H1 (cell line): ENCODE results near the gene SNRPN. TPM values are rescaled to one million over a fixed set of nuclear protein-coding genes. Genes with fewer than 3 reads are reported as not detected.

Source experiments
- CHD1 ChIP-seq: IDR thresholded peaks from 2 replicates; pipeline ENCODE4 v1.6.1; 2012; ENCODE audit warnings: low read depth, low read length, improper control_type of control experiment
- KDM1A ChIP-seq: fragments of 200-600, 300-600 bp; sonication (generic); IDR thresholded peaks from 2 replicates; pipeline ENCODE4 v1.7.1; 2016; ENCODE audit warnings: mild to moderate bottlenecking, low read length, borderline replicate concordance
- PHF8 ChIP-seq: fragments of 200-600 bp; sonication (generic); conservative IDR thresholded peaks from 2 replicates; pipeline ENCODE4 v1.7.1; 2012; ENCODE audit warnings: low read depth, mild to moderate bottlenecking, inconsistent platforms, low read length, moderate library complexity
- POLR2A ChIP-seq, 2 experiments: IDR thresholded peaks; 1 replicate in 1 of 2; 2 replicates in 1 of 2; pipeline ENCODE4 v1.6.1; 2011; ENCODE audit warnings: low read depth in 2 of 2, low read length in 2 of 2, mild to moderate bottlenecking in 2 of 2; ENCODE audit errors: control extremely low read depth in 1 of 2
- POLR2AphosphoS5 ChIP-seq: IDR thresholded peaks from 2 replicates; pipeline ENCODE4 v1.6.1; 2011; ENCODE audit warnings: low read depth, low read length
- TEAD4 ChIP-seq: IDR thresholded peaks from 2 replicates; pipeline ENCODE4 v1.6.1; 2012; ENCODE audit warnings: low read depth, low read length, inconsistent platforms, mixed read lengths
- YY1 ChIP-seq: IDR thresholded peaks from 2 replicates; pipeline ENCODE4 v1.6.1; 2011; ENCODE audit warnings: low read depth, mild to moderate bottlenecking, low read length
- polyA plus RNA-seq, 7 experiments: library from polyadenylated mRNA; depleted of rRNA in 3 of 7; stranded (reverse) in 5 of 7; unstranded in 2 of 7; fragments of >200 nt in 5 of 7; fragments of 200-250 nt in 2 of 7; gene quantifications; 1 replicate in 5 of 7; 2 replicates in 1 of 7; 4 replicates in 1 of 7; pipeline versions ENCODE4 v1.2.1 to v1.2.3, GENCODE V29; 2011 to 2013; ENCODE audit warnings: missing spikeins in 2 of 7, mixed read lengths in 2 of 7
- total RNA-seq: library from RNA; stranded (reverse); fragmentation: NEBNext Ultra II Directional; extraction: Animal tissue kit (Norgen Biotek cat#: 25700); gene quantifications from 2 replicates; pipeline ENCODE4 v1.2.1, GENCODE V29; 2021
- TF ChIP-seq, protein P1 (sequence below): fragments of 300-600 bp; sonication (generic); IDR thresholded peaks from 2 replicates; pipeline ENCODE4 v1.7.1; 2012; ENCODE audit warnings: low read length, moderate library complexity, mild to moderate bottlenecking, inconsistent platforms; ENCODE audit not compliant: insufficient replicate concordance

The SNRPN gene
- total and polyA plus RNA-seq, 2 of the 8 experiments (the other 6 are each of a cell fraction or from before 2014, with no cell fraction given), result 905 to 1,396 TPM

DNA sequence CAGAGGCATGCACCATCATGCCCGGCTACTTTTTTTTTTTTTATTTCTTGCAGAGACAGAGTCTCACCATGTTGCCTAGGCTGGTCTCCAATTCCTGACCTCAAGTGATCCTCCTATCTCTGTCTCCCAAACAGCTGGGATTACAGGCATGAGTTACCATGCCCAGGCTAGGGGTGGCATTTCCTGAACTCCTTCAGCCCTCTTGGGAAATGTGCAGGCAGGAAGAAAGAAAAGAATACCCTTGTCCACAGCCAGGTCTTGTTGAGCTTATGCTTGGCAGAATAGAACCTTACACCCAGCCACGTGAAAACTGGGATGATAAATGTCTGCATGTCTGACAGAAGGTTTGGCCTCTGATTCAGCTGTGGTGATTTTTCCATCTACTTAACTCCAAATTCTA, 30.2 kb upstream of the SNRPN start (continued):
- TF ChIP-seq, protein P1, sequence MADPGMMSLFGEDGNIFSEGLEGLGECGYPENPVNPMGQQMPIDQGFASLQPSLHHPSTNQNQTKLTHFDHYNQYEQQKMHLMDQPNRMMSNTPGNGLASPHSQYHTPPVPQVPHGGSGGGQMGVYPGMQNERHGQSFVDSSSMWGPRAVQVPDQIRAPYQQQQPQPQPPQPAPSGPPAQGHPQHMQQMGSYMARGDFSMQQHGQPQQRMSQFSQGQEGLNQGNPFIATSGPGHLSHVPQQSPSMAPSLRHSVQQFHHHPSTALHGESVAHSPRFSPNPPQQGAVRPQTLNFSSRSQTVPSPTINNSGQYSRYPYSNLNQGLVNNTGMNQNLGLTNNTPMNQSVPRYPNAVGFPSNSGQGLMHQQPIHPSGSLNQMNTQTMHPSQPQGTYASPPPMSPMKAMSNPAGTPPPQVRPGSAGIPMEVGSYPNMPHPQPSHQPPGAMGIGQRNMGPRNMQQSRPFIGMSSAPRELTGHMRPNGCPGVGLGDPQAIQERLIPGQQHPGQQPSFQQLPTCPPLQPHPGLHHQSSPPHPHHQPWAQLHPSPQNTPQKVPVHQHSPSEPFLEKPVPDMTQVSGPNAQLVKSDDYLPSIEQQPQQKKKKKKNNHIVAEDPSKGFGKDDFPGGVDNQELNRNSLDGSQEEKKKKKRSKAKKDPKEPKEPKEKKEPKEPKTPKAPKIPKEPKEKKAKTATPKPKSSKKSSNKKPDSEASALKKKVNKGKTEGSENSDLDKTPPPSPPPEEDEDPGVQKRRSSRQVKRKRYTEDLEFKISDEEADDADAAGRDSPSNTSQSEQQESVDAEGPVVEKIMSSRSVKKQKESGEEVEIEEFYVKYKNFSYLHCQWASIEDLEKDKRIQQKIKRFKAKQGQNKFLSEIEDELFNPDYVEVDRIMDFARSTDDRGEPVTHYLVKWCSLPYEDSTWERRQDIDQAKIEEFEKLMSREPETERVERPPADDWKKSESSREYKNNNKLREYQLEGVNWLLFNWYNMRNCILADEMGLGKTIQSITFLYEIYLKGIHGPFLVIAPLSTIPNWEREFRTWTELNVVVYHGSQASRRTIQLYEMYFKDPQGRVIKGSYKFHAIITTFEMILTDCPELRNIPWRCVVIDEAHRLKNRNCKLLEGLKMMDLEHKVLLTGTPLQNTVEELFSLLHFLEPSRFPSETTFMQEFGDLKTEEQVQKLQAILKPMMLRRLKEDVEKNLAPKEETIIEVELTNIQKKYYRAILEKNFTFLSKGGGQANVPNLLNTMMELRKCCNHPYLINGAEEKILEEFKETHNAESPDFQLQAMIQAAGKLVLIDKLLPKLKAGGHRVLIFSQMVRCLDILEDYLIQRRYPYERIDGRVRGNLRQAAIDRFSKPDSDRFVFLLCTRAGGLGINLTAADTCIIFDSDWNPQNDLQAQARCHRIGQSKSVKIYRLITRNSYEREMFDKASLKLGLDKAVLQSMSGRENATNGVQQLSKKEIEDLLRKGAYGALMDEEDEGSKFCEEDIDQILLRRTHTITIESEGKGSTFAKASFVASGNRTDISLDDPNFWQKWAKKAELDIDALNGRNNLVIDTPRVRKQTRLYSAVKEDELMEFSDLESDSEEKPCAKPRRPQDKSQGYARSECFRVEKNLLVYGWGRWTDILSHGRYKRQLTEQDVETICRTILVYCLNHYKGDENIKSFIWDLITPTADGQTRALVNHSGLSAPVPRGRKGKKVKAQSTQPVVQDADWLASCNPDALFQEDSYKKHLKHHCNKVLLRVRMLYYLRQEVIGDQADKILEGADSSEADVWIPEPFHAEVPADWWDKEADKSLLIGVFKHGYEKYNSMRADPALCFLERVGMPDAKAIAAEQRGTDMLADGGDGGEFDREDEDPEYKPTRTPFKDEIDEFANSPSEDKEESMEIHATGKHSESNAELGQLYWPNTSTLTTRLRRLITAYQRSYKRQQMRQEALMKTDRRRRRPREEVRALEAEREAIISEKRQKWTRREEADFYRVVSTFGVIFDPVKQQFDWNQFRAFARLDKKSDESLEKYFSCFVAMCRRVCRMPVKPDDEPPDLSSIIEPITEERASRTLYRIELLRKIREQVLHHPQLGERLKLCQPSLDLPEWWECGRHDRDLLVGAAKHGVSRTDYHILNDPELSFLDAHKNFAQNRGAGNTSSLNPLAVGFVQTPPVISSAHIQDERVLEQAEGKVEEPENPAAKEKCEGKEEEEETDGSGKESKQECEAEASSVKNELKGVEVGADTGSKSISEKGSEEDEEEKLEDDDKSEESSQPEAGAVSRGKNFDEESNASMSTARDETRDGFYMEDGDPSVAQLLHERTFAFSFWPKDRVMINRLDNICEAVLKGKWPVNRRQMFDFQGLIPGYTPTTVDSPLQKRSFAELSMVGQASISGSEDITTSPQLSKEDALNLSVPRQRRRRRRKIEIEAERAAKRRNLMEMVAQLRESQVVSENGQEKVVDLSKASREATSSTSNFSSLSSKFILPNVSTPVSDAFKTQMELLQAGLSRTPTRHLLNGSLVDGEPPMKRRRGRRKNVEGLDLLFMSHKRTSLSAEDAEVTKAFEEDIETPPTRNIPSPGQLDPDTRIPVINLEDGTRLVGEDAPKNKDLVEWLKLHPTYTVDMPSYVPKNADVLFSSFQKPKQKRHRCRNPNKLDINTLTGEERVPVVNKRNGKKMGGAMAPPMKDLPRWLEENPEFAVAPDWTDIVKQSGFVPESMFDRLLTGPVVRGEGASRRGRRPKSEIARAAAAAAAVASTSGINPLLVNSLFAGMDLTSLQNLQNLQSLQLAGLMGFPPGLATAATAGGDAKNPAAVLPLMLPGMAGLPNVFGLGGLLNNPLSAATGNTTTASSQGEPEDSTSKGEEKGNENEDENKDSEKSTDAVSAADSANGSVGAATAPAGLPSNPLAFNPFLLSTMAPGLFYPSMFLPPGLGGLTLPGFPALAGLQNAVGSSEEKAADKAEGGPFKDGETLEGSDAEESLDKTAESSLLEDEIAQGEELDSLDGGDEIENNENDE, result no peak
- TF ChIP-seq CHD1, result no peak
- TF ChIP-seq YY1, result no peak
- TF ChIP-seq POLR2A (IDR thresholded peaks at IDR 0.05; ENCODE audit: control extremely low read depth in 1 of 2, low read depth in 2 of 2, low read length in 2 of 2), result no peak
- TF ChIP-seq TEAD4, result no peak
- TF ChIP-seq POLR2AphosphoS5, result no peak
- TF ChIP-seq KDM1A, result no peak
- no peak for TF ChIP-seq PHF8
